Psoas muscle (tissue), 8 donors: ENCODE results near the gene ABHD17A. TPM values are rescaled to one million over a fixed set of nuclear protein-coding genes. Genes with fewer than 3 reads are reported as not detected.
"Not testable (repeated sequence)": the region's sequence is repeated elsewhere in the genome, so short reads cannot be mapped to it uniquely, and the experiment has no call there.

Source experiments
- ATAC-seq, 4 donors: fragments of 200-7000 bp; cut with Tn5 transposase; one replicate each; pipeline ENCODE4 v1.9.1; 2020; ENCODE audit warnings: moderate library complexity in 3 of 4, mild to moderate bottlenecking in 2 of 4
- DNase-seq, 2 donors: peaks; one replicate each; pipeline ENCODE4 v3.0.0-alpha.2; 2020
- H3K27ac ChIP-seq: fragments of 200-600 bp; one replicate; pipeline ENCODE4 v1.8.0; 2022
- H3K27me3 ChIP-seq, 3 donors: fragments of 200-600 bp in 1 of 3; one replicate each; pipeline versions ENCODE4 v1.6.1 to v1.8.0; 2013 to 2022; ENCODE audit warnings: low read length in 2 of 3, mild to moderate bottlenecking in 2 of 3, moderate library complexity in 1 of 3; ENCODE audit not compliant: insufficient read depth in 3 of 3
- H3K36me3 ChIP-seq, 2 donors: fragments of 200-600 bp in 1 of 2; one replicate each; pipeline versions ENCODE4 v1.6.1 to v1.8.0; 2013 to 2022; ENCODE audit warnings: low read depth in 1 of 2, mild to moderate bottlenecking in 1 of 2, moderate library complexity in 1 of 2; ENCODE audit not compliant: insufficient read depth in 1 of 2
- H3K4me1 ChIP-seq: fragments of 200-600 bp; one replicate; pipeline ENCODE4 v1.8.0; 2022
- H3K4me3 ChIP-seq: fragments of 200-600 bp; one replicate; pipeline ENCODE4 v1.8.0; 2022; ENCODE audit warnings: mild to moderate bottlenecking
- H3K9me3 ChIP-seq: fragments of 200-600 bp; one replicate; pipeline ENCODE4 v1.8.0; 2022
- WGBS, 3 donors: extraction: QIAGEN DNeasy Blood & Tissue Kit; methylation state at CpG; one replicate each; pipeline versions ENCODE4 v1.1.6 to v1.1.7; 2013; 5-methylcytosine and 5-hydroxymethylcytosine counted together
- intact Hi-C, 2 donors: fragments of 100-400 bp; cut with DNase I; formaldehyde crosslinking; loops; one replicate each; pipeline versions ENCODE4 v1.11.0 to v1.14.2; 2022
- polyA plus RNA-seq, 3 donors: library from polyadenylated mRNA; stranded (reverse); fragments of 200-250 nt; gene quantifications; one replicate each; pipeline ENCODE4 v1.2.3, GENCODE V29; 2013
- total RNA-seq, 4 donors: library from RNA; stranded (reverse); fragmentation: NEBNext Ultra II Directional in 2 of 4; extraction: Animal tissue kit (Norgen Biotek cat#: 25700) in 2 of 4; gene quantifications; one replicate each; pipeline versions ENCODE4 v1.2.1 to v1.2.4, GENCODE V29; 2021 to 2023
- TF ChIP-seq, protein P1 (sequence below): fragments of 200-600 bp; IDR thresholded peaks from one replicate; pipeline ENCODE4 v1.8.0; 2022; ENCODE audit warnings: antibody characterized with exemption
- donor health status: healthy with polysubstance abuse.
- donor health status: DM: no; HTN: no; CAD: no; lungs with moderate emphysema.
- donor health status: Bipolar disorder and iron deficiency.
- donor health status: healthy.
- donor health status: DM: yes; HTN: yes; CAD: no.
- donor health status: DM: no; HTN: no; CAD: no.
- donor health status: DM: no; HTN: no; CAD: no.
- donor health status: DM: yes; HTN: yes; CAD: no.

The ABHD17A gene
- total and polyA plus RNA-seq, 7 donors: 35.5 to 58.9 (median 44.8) TPM

DNA sequence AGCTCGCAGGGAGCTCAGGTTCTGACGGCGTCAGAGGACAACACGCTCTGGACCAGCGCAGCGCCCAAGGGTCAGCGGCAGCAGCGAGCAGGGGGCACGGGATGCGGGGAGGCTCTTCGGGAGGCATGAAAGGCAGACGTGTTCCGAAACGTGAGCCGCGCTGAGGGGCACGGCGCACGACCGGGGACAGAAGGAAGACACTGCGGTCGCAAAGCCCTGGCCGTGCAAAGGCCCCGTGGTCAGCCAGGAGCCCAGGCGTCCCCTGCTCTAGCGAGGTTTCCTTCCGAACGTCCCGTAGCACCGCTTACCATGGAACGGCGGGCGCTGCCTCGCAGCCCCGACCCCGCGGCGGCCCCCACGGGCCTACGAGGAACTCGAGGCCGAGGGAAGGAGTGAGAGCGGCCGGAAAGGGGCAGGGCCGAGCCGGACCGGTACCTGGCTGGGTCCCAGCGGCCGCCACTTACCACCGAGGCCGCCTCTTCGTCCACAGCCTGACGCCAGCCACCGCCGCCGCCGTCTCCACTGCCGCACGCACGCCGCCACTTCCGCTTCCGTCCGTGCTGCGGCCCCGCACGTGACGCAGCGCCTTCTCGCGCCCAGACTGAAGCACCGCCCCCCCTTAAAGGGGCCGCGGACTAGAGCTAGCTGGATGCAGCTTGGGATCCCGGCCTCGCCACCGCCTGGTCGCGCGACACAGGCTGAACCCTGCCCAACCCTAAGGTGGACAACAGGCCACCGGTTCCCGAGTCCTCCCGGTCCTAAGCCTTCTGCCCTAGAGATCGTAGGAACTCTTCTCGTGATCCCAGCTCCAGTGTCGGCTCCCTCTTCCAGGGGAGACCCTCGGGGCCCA is 9.4 kb downstream of the ABHD17A start:
- intact Hi-C loops: no loop called here
- peak; percentile 93 to 96 for DNase-seq
- peak overlapping the region; percentile 97 for H3K4me3 ChIP-seq
- no peaks in the 10 kb centered on the region for H3K9me3 ChIP-seq
- peak overlapping the region; percentile 100 for H3K27ac ChIP-seq
- H3K4me1 ChIP-seq: peaks cover 36% of the 10 kb centered on the region
- H3K27me3 ChIP-seq: no peaks in the 10 kb centered on the region
- peaks cover 0 to 12% of the 10 kb centered on the region in 2 donors for H3K36me3 ChIP-seq
- TF ChIP-seq, protein P1, sequence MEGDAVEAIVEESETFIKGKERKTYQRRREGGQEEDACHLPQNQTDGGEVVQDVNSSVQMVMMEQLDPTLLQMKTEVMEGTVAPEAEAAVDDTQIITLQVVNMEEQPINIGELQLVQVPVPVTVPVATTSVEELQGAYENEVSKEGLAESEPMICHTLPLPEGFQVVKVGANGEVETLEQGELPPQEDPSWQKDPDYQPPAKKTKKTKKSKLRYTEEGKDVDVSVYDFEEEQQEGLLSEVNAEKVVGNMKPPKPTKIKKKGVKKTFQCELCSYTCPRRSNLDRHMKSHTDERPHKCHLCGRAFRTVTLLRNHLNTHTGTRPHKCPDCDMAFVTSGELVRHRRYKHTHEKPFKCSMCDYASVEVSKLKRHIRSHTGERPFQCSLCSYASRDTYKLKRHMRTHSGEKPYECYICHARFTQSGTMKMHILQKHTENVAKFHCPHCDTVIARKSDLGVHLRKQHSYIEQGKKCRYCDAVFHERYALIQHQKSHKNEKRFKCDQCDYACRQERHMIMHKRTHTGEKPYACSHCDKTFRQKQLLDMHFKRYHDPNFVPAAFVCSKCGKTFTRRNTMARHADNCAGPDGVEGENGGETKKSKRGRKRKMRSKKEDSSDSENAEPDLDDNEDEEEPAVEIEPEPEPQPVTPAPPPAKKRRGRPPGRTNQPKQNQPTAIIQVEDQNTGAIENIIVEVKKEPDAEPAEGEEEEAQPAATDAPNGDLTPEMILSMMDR: peak; percentile 4
- ATAC-seq: peak; percentile 96 to 98 (median 97)
- 0 to 1% (median 0%) methylated on average over 64 to 87 of the region's 87 CpGs for WGBS, 3 donors

DNA sequence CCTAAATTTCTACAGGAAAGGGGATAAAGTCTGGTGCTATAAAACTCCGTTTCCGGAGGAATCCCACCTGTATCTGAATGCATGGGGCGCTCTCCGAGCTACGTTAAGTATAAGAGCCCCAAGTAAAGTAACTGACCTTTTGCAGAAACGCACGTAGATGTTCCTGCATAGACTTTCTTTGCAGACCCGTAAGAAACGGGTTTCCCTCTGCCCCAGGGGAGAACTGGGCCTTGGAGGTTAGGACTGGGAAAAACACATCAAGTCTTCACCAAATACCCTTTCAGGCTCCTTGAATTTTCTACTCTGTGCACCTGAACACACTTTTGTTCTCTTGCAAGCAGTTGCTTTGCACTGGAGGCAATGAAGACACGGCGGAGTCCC is 10.0 kb downstream of the ABHD17A start:
- intact Hi-C loops, DNase-seq, H3K27me3 ChIP-seq, H3K9me3 ChIP-seq: not testable (repeated sequence)
- Histone ChIP-seq H3K4me3 (peak overlapping the region; percentile 97), H3K36me3 (peaks cover 0 to 15% of the 10 kb centered on the region in 2 donors), H3K4me1 (peaks cover 36% of the 10 kb centered on the region), H3K27ac (peak overlapping the region; percentile 100)
- 2 to 6% (median 4%) methylated on average over 11 of the region's 11 CpGs for WGBS, 3 donors
- ATAC-seq: peak in 1 of 4 donors; percentile 1

DNA sequence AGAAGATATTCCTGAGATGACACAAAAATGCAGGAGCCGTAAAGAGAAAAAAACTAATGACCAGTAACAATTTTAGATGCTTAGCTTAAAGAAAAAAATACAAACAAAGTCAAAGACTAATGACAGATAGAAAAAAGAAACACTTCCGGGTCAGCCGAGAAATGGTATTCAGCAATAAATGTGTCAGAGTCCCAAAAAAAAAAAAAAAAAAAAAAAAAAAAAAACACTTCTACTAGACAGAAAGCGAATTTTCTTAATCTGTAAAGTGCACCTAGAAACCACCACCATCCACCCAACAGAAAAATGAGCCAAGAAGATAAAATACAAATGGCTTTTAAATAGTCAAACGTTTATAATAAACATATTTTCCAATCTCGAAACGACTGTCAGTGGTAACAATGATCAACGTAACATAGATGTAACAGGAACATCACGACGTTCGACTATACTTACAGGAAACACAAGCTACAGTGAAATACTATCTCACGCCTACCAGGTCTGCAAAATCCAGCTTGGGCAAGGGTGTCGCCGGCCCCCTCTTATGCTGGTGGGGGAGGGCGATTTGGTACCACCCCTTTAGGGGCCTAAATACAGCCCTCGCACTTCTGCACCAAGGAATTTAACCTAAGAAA is 10.6 kb downstream of the ABHD17A start:
- Histone ChIP-seq H3K36me3 (peaks cover 0 to 15% of the 10 kb centered on the region in 2 donors), H3K4me3 (peak overlapping the region; percentile 97), H3K4me1 (peaks cover 36% of the 10 kb centered on the region), H3K27ac (peak overlapping the region; percentile 100), H3K27me3 (no peaks in the 10 kb centered on the region), H3K9me3 (no peaks in the 10 kb centered on the region)
- WGBS, 3 donors: 13 to 21% (median 14%) methylated on average over 16 of the region's 16 CpGs
- intact Hi-C loops: no loop called here
- TF ChIP-seq, protein P1: no peak
- ATAC-seq (no peak), DNase-seq (no peak)

DNA sequence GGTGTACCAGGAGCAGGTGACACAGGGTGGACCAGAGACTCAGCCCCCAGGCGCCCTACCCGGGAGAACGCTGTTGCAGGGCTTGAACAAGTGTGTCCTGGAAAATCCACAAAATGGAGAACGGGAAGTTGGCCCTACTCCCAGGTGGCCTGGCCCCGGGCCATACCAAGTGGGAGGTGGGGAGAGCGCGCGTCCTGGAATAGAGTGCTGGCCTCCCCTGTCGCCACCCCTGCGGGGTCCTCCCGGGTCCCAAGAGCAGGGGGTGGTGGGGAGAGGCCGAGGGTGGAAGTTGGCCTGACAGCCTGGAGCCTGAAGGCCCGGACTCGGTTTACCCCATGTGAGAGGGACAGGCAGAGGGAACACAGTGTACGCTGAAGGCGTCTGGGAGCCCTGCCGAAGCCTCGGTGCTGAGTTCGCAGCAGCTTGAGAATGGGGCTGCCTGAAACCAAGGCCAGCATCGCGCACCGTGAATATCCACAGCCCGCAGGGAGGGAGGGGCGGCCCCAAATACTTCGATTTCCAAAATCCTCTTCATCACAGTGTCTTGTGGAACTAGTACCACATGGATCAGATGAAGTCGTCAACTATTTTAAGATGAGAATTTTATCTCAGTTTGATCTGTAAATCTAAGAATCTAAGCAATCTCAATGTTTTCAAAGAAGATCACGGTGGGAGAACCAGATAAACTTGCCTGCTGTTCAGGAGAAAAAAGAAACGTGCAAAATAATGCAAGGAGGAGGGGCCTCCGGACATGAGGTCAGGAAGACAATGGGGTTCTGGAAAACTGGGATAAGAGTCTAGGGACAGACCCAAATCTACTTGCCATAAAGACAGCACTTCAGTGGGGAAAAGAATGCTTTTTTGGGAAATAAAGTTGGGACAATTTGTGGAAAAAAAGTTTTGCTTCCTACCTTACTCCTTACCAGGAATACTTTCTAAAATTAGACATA is 11.5 kb downstream of the ABHD17A start:
- Histone ChIP-seq H3K27me3 (no peaks in the 10 kb centered on the region), H3K27ac (peak overlapping the region; percentile 100), H3K4me3 (peak overlapping the region; percentile 97), H3K4me1 (peaks cover 36% of the 10 kb centered on the region), H3K36me3 (peaks cover 0 to 13% of the 10 kb centered on the region in 2 donors), H3K9me3 (no peaks in the 10 kb centered on the region)
- TF ChIP-seq, protein P1: no peak
- WGBS, 3 donors: 28 to 43% (median 37%) methylated on average over 29 of the region's 29 CpGs
- intact Hi-C loops: no loop called here
- peak in 1 of 2 donors; percentile 53 for DNase-seq
- ATAC-seq: peak in 1 of 4 donors; percentile 5
